GM18868 (cell line): ENCODE measurements around the gene WDCP.
"Not testable (repeated sequence)": the region's sequence is repeated elsewhere in the genome, so short reads cannot be mapped to it uniquely, and the experiment has no call there.

ENCODE experiments used
- ATAC-seq: cut with Tn5 transposase; IDR thresholded peaks from one replicate; pipeline ENCODE4 v1.9.1; 2021; ENCODE audit warnings: mild to moderate bottlenecking, moderate library complexity; ENCODE audit not compliant: unreplicated experiment

WDCP gene

DNA sequence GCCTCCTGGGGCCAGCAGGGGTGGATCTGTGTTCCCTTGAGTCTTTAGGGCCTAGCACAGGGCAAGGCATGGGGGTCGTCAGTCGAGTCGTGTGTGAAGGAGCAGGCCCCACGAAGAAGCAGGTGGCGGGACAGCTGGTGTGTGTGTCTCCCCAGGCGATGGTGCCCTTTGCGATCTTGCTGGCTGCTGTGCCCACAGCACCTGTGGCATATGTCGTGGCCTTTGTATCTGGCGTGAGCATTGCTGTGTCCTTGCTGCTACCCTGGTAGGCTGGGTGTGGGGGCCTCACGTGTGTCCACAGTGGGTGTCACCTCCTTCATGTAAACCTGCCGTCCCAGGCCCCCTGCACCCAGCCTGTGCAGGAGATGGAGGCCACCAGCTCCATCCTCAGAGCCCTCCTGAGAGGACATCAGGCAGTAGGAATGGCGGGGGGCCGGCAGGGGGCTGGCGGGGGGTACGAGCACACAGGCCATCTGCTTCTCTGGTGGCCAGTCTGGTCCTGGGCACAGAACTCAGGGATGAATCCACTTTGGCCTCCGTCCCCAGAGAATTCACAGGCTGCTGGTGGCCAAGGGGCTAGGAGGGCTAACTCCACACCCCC lies 24.1 kb downstream of the WDCP start:
- ATAC-seq, result no peak

- no peak for ATAC-seq
Observed at GRCh38 chr2:24022324-24022974, 24.7 kb downstream of the WDCP start.

DNA sequence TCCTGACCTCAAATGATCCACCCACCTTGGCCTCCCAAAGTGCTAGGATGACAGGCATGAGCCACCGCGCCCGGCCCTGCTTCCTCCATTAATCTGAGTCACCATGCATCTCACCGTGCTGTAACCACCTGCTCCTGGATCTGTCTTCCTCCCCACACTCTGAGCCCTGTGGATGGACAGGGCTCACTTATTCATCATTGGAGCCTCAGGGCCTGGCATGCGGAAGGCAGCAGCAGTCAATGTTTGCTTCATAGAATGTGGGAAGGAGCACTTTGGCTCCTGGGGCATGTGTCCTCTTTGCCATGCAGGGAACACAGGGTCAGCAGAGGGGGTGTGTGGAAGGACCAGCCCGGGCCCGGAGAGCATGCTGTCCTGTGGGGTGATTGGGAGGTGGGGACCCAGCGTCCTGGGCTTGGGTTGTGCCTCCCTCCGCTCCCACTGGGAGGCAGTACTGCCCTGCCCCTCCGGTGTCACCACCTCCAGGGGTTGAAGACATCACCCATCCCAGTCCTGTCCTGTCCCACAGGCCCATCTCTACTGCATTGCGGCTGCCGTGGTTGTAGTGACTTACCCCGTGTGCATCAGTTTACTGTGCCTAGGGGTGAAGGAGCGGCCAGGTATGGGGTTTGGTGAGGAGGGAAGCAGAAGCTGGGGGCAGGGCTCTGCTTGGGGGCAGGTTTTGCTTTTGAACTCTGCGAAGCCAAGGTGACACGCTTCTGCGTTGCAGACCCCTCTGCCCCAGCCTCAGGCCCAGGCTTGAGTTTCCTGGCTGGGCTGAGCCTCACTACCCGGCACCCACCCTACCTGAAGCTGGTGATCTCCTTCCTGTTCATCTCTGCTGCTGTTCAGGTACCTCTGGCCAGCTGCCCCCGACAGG lies 25.8 kb downstream of the WDCP start:
- ATAC-seq, result no peak

DNA sequence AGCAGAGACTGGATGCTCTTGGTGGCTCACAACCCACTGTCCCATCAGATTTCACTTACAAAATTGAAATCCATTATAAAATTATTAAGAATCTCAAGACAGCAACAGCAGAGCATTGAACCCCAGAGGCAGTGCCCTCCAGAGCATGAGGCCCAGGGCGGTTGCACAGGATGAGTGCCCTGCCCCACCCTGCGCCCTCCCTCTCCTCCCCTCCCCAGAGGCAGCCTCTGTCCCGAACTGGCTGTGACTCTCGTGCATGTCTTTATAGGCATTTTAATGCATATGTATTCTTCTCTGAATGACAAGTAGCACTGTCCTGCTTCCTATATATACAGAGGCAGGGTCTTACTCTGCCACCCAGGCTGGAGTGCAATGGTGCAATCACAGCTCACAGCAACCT lies 26.9 kb downstream of the WDCP start:
- ATAC-seq, result no peak

GRCh38 chr2:24019729-24020128 lies 27.5 kb downstream of the WDCP start:
- ATAC-seq, result no peak

- no peak for ATAC-seq
Observed at GRCh38 chr2:24018241-24018640, 28.9 kb downstream of the WDCP start.

DNA sequence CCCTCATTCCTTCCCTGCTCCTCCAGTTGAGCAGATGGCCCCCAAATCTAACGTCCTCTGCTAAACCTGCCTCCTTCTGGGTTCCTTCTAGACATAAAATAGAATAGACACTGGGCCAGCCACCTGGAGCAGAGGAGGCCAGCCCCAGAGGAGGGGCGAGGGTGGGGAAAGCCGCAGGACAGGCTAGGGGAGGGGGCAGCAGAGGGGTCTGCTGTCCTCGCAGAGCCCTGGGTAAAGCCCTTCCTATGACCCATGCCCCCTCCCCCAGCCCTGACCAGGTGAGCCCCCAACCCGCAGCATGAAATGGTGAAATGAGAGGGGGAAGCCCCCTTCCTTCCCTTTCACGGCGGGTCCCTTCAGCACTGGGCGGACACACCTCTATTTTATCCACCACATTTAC lies 29.5 kb downstream of the WDCP start:
- no peak for ATAC-seq

DNA sequence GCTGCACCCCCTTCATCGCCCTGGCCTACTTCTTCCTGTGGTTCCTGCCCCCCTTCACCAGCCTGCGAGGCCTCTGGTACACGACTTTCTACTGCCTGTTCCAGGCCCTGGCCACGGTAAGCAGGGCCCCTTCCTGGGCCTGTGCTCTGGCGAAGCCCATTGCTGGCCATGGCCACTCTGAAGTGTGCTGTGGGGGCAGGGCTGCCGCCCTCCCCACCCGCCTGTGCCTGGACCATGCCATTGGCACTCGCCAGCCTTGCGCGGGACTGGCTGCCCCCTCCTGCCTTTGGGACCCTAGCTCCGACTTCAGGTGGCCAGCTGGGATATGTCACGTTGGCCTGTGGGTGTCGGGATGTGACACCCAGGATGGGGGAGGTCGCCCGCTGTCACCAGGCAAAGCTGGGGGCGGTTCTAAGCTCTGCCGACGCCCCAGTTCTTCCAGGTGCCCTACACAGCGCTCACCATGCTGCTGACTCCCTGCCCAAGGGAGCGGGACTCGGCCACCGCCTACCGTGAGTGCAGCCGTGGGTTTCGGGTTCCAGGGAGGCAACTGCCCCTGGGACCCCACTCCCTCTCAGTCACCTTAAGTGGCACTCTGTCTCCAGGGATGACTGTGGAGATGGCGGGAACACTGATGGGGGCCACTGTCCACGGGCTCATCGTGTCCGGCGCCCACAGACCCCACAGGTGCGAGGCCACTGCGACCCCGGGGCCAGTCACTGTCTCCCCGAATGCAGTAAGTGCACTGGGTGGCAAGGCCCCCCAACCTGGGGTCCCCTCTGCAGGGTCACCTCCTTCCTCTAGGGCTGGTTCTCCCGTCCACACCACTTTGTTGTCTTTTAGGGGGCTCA lies 30.1 kb downstream of the WDCP start:
- ATAC-seq, result no peak

DNA sequence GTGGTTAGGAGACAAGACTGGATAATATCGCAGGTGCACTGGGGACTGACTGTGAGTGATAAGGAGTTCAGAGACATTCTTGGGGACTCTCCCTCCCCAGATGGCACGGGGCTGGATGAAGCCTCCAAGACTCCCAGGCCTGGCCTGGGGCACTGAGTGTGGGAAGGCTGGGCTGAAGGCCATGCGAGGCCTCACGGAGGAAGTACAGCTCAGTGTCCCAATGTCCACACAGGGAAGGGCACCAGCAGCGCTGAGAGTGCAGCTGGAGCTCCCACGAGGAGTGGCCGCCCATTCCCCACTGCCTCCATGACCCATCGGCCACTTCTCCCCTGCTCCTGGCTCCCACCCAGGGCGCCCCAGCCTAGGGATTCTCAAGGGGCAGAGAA lies 30.8 kb downstream of the WDCP start:
- no peak for ATAC-seq

GRCh38 chr2:24015562-24016375 lies 31.4 kb downstream of the WDCP start:
- no peak for ATAC-seq

DNA sequence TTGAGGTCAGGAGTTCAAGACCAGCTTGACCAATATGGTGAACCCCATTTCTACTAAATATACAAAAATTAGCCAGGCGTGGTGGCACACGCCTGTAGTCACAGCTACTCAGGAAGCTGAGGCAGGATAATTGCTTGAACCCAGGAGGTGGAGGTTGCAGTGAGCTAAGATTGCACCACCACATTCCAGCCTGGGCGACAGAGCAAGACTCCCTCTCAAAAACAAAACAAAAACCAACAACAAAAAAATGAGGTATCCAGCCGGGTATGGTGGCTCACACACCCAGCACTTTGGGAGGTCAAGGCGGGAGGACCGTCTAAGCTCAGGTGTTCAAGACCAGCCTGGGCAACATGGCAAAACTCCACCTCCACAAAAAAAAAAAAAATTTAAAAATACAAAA lies 32.3 kb downstream of the WDCP start:
- ATAC-seq, result not testable (repeated sequence)

- no peak for ATAC-seq
Observed at GRCh38 chr2:24012521-24013188, 34.5 kb downstream of the WDCP start.

- ATAC-seq, result no peak
Observed at GRCh38 chr2:24011250-24012104, 35.7 kb downstream of the WDCP start.

DNA sequence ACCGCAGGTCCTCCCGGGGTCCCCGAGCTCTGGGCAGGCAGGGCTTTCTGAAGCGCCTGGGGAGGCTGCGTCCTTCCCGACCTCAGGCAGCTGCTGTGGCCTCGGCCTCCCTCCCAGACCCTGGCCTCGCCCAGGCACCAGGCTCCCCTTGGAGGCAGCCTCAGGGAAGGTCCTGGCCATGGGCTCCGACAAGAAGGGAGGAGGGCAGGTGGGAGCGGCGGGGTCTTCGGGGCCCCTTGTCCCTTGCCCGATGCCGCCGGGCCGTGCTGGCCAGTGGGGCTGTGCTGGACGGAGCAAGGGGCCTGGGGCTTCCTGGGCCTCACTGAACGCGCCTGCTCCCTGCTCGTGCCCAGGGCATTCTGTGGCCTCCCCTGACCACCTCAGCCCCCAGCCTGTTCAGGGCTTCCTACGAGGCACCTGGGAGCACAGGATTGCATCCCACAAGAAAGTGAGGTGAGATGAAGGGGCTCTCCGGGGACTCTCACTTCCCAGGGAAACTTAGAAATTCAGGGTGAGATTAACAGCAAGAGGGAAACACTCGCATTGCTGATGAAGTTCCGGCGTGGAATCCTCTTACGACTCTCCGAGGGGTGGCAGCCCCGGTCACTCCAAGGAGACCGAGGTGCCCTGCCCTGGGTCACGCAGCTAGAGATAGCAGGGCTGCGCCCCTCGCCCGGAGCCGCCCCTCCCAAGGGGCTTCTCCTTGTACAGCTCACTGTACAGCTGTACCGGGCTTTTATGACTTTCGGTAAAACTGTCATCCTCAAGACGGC lies 36.5 kb downstream of the WDCP start:
- no peak for ATAC-seq

- no peak for ATAC-seq
Observed at GRCh38 chr2:24009680-24010476, 37.3 kb downstream of the WDCP start, which contains the start of gene MFSD2B. TSS of gene MFSD2B (plus strand) at chr2:24010085. CDS start at chr2:24010097, 12 bp downstream.

DNA sequence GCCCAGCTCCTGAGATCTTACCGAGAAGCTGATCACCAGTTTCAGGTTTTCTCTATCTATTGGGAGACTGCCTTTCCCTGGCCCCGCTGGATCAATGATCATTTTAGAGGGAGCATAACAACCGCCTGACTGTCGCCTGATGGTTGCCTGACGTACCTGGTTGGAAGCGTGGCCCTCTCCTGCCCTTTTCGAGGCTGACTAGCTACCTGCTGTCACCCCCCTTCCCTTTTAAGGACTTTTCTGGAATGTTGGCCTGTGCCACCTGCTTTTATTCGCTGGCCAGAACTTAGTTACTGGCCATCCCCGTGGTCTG lies 37.9 kb downstream of the WDCP start:
- no peak for ATAC-seq

DNA sequence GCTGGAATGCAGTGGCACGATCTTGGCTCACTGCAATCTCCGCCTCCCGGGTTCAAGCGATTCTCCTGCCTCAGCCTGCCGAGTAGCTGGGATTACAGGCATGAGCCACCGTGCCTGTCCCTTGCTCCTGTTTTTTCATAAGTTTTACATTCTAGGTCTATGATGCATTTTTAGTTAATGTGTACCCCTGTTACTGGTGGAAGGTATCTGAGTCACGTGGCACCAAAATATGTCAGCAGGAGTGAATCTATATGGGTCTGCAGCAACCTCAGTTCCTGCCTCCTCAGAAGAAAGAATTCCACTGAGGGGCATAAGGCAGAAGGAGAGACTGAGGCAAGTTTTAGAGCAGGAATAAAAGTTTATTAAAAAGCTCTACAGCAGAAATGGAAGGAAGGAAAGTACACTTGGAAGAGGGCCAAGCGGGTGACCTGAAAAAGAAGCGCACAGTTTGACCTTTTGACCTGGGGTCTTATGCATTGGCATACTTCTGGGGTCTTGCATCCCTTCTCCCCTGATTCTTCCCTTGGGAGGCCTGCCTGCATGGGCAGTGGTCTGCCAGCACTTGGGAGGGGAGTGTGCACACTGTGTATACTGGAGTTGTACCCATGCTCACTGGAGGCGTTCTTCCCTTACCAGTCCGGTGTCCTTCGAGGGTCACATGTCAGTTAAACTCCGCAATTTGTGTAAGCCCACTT lies 38.4 kb downstream of the WDCP start:
- no peak for ATAC-seq
